HEK293T (cell line): ENCODE measurements around the gene WTIP.

Experiments
- BHLHE40 ChIP-seq: fragments of 450-650 bp; IDR thresholded peaks from 2 replicates; pipeline ENCODE4 v1.6.1; 2016; ENCODE audit warnings: mild to moderate bottlenecking, moderate library complexity, borderline replicate concordance
- ELF4 ChIP-seq: fragments of 450-650 bp; IDR thresholded peaks from 2 replicates; pipeline ENCODE4 v1.6.1; 2017; ENCODE audit warnings: antibody characterized with exemption

DNA sequence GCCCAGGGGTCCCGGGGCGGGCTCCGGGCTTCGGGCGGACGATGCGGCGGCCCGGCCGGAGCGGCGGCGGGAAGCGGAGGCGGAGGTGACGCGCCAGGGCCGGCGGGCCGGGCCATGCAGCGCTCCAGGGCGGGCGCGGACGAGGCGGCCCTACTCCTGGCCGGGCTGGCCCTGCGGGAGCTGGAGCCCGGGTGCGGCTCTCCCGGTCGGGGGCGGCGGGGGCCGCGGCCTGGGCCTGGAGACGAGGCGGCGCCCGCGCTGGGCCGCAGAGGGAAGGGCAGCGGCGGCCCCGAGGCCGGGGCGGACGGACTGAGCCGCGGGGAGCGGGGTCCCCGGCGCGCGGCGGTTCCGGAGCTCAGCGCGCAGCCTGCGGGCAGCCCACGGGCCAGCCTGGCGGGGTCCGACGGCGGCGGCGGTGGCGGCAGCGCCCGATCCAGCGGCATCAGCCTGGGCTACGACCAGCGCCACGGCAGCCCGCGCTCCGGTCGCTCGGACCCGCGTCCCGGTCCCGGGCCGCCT is 362 bp downstream of the WTIP start:
- no peak for TF ChIP-seq BHLHE40
- no peak for TF ChIP-seq ELF4
